Naive thymus-derived CD4-positive, alpha-beta T cell (primary cell): ENCODE measurements around the gene CUEDC1. TPM values are rescaled to one million over a fixed set of nuclear protein-coding genes. Genes with fewer than 3 reads are reported as not detected.

ENCODE experiments used
- ATAC-seq: fragments of 150-1000 bp; cut with Tn5 transposase; 2 replicates; pipeline ENCODE4 v1.10.0; 2021; ENCODE audit warnings: mild to moderate bottlenecking, moderate library complexity
- CTCF ChIA-PET: fragments of 350-600 bp; sonication (Branson Sonifier 250); formaldehyde crosslinking; loops from one replicate; lab custom pipeline; 2021; ENCODE audit warnings: antibody characterized with exemption; lab: Charles Lee
- POLR2A ChIA-PET: fragments of 350-600 bp; sonication (Branson Sonifier 250); formaldehyde crosslinking; loops from one replicate; lab custom pipeline; 2021; ENCODE audit warnings: antibody characterized with exemption, inconsistent platforms; lab: Charles Lee
- DNase-seq, 9 donors: peaks; one replicate each; pipeline versions ENCODE4 v3.0.0 to v3.0.0-alpha.2; 2020 to 2022; ENCODE audit warnings: mixed read lengths in 1 of 9
- H3K27ac ChIP-seq: one replicate; pipeline ENCODE4 v1.7.0; 2013; ENCODE audit warnings: mild to moderate bottlenecking, low read depth, low read length, moderate library complexity
- H3K27me3 ChIP-seq, 2 donors: one replicate each; pipeline ENCODE4 v1.7.0; 2013; ENCODE audit warnings: low read length in 2 of 2, mild to moderate bottlenecking in 2 of 2, moderate library complexity in 2 of 2; ENCODE audit not compliant: control insufficient read depth in 2 of 2, insufficient read depth in 2 of 2
- H3K36me3 ChIP-seq, 3 experiments: 1 replicate in 2 of 3; 2 replicates in 1 of 3; pipeline ENCODE4 v1.7.0; 2013; ENCODE audit warnings: low read length in 3 of 3, mild to moderate bottlenecking in 3 of 3, moderate library complexity in 1 of 3; ENCODE audit not compliant: insufficient read depth in 3 of 3, control insufficient read depth in 2 of 3
- H3K4me1 ChIP-seq, 2 donors: one replicate each; pipeline ENCODE4 v1.7.0; 2013; ENCODE audit warnings: low read length in 2 of 2, mild to moderate bottlenecking in 2 of 2, moderate library complexity in 1 of 2; ENCODE audit not compliant: control insufficient read depth in 2 of 2, insufficient read depth in 2 of 2
- H3K4me3 ChIP-seq: 2 replicates; pipeline ENCODE4 v1.7.0; 2013; ENCODE audit warnings: mild to moderate bottlenecking, low read length
- H3K9me3 ChIP-seq, 3 experiments: 1 replicate in 2 of 3; 2 replicates in 1 of 3; pipeline ENCODE4 v1.7.0; 2013; ENCODE audit warnings: low read length in 3 of 3; ENCODE audit not compliant: control insufficient read depth in 2 of 3
- H3K27ac Mint-ChIP-seq, 9 donors: one replicate each; pipeline ENCODE4 v1.8.0; 2020 to 2022; ENCODE audit warnings: mixed read lengths in 9 of 9, mild to moderate bottlenecking in 8 of 9, moderate library complexity in 5 of 9, inconsistent platforms in 2 of 9
- H3K27me3 Mint-ChIP-seq, 5 donors: one replicate each; pipeline ENCODE4 v1.8.0; 2021 to 2022; ENCODE audit warnings: mixed read lengths in 5 of 5, mild to moderate bottlenecking in 1 of 5
- H3K36me3 Mint-ChIP-seq, 5 donors: one replicate each; pipeline ENCODE4 v1.8.0; 2020 to 2022; ENCODE audit warnings: mixed read lengths in 5 of 5, mild to moderate bottlenecking in 3 of 5, inconsistent platforms in 1 of 5
- H3K4me1 Mint-ChIP-seq, 7 donors: one replicate each; pipeline ENCODE4 v1.8.0; 2020 to 2022; ENCODE audit warnings: mixed read lengths in 7 of 7, mild to moderate bottlenecking in 3 of 7, inconsistent platforms in 1 of 7
- H3K4me3 Mint-ChIP-seq, 10 donors: one replicate each; pipeline ENCODE4 v1.8.0; 2020 to 2022; ENCODE audit warnings: mild to moderate bottlenecking in 10 of 10, mixed read lengths in 10 of 10, moderate library complexity in 6 of 10, inconsistent platforms in 2 of 10
- H3K9me3 Mint-ChIP-seq, 11 donors: one replicate each; pipeline ENCODE4 v1.8.0; 2020 to 2022; ENCODE audit warnings: mixed read lengths in 11 of 11, mild to moderate bottlenecking in 4 of 11, inconsistent platforms in 1 of 11, moderate library complexity in 1 of 11
- intact Hi-C, 2 donors: fragments of 100-400 bp; cut with micrococcal nuclease; formaldehyde crosslinking; loops; one replicate each; pipeline ENCODE4 v1.15.1; 2023
- polyA plus RNA-seq, 2 donors: library from polyadenylated mRNA; unstranded; fragments of 300-500 nt; fragmentation: Illumina TruSeq; gene quantifications; one replicate each; pipeline ENCODE4 v1.2.3, GENCODE V29; 2021
- total RNA-seq, 6 experiments: library from RNA in 5 of 6; stranded (reverse) in 5 of 6; gene quantifications; 1 replicate in 5 of 6; 2 replicates in 1 of 6; pipeline ENCODE4 v1.2.3 and lab custom pipeline; 2021 to 2026

The CUEDC1 gene
- total and polyA plus RNA-seq, 7 experiments from 2014 or later: 0.10 to 7.7 (median 1.0) TPM; not detected in 2

GRCh38 chr17:57870283-57870635 is 85.0 kb downstream of the CUEDC1 start:
- Mint-ChIP-seq H3K27ac (no peak overlapping the region), H3K4me3 (no peak overlapping the region), H3K9me3 (no peaks in the 10 kb centered on the region), H3K27me3 (peaks cover 5 to 20% (median 14%) of the 10 kb centered on the region in 5 donors), H3K36me3 (no peaks in the 10 kb centered on the region), H3K4me1 (peaks cover 11 to 33% (median 26%) of the 10 kb centered on the region in 7 donors)
- Histone ChIP-seq H3K36me3 (no peaks in the 10 kb centered on the region), H3K4me1 (peaks cover 0 to 29% of the 10 kb centered on the region in 2 donors), H3K4me3 (no peak overlapping the region), H3K27ac (no peak overlapping the region), H3K9me3 (no peaks in the 10 kb centered on the region), H3K27me3 (no peaks in the 10 kb centered on the region)
- no peak for ATAC-seq
- no peak for DNase-seq
- CTCF ChIA-PET: interaction anchor here (0.6 to 2.1 kb wide), 2 partner anchors 94 to 129 kb away, joined by 4 to 8 read pairs; no protein-coding TSS in a partner anchor
- intact Hi-C loops: no loop called here
- POLR2A ChIA-PET: interaction anchor here (0.5 to 0.6 kb wide), 2 partner anchors 187 to 1069 kb away, joined by 3 read pairs; no protein-coding TSS in a partner anchor

DNA sequence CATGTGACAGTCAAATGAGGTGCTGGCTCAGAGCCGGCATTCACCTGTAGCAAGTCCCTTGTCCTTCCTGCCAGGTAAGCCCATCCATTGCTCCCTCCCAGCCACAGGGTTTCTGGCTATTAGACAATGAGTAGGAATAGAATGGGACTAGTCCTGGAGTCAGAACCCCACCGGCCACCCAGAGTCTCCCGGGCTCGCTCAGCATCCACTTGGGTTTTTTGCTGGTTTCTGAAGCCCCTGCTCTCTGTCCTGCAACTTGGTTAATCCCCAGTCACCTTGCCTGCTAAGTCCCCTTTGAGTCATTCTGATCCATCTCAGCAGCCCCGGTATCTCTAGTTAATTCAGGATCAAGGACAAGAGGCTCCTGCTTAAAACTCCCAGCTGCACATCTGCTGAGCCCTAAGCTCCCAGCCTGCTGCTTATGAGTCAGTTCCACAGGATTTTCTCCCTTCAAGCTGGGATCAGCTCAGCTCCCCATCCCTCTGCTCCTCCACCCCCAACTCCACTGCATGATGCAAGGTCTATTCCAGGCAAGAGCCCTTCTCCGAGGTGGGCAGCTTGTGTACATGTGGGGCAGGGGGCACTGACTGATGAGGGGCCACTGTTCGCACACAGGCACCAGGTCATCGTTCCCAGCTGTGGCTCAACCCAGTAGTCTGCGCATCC is 85.5 kb downstream of the CUEDC1 start:
- no peaks in the 10 kb centered on the region for H3K9me3 Mint-ChIP-seq
- ChIA-PET POLR2A (interaction anchor here (0.5 to 0.6 kb wide), 2 partner anchors 187 to 1070 kb away, joined by 3 read pairs; no protein-coding TSS in a partner anchor), CTCF (interaction anchor here (0.6 to 2.1 kb wide), 3 partner anchors 9 to 129 kb away, joined by 4 to 8 read pairs (median 4); no protein-coding TSS in a partner anchor)
- DNase-seq (no peak), ATAC-seq (no peak)
- H3K36me3 ChIP-seq: no peaks in the 10 kb centered on the region
- H3K27me3 Mint-ChIP-seq: peaks cover 5 to 18% (median 14%) of the 10 kb centered on the region in 5 donors
- H3K27ac Mint-ChIP-seq: no peak overlapping the region
- H3K4me1 Mint-ChIP-seq: peaks cover 11 to 29% (median 26%) of the 10 kb centered on the region in 7 donors
- no peak overlapping the region for H3K4me3 ChIP-seq
- H3K27me3 ChIP-seq: no peaks in the 10 kb centered on the region
- H3K4me3 Mint-ChIP-seq: no peak overlapping the region
- H3K9me3 ChIP-seq: no peaks in the 10 kb centered on the region
- H3K27ac ChIP-seq: no peak overlapping the region
- peaks cover 0 to 25% of the 10 kb centered on the region in 2 donors for H3K4me1 ChIP-seq
- no peaks in the 10 kb centered on the region for H3K36me3 Mint-ChIP-seq
- intact Hi-C loops: no loop called here

GRCh38 chr17:57868910-57869616 is 86.1 kb downstream of the CUEDC1 start:
- Histone ChIP-seq H3K36me3 (no peaks in the 10 kb centered on the region), H3K27ac (no peak overlapping the region), H3K4me3 (no peak overlapping the region), H3K4me1 (peaks cover 0 to 19% of the 10 kb centered on the region in 2 donors), H3K9me3 (no peaks in the 10 kb centered on the region), H3K27me3 (no peaks in the 10 kb centered on the region)
- peaks cover 11 to 25% (median 22%) of the 10 kb centered on the region in 7 donors for H3K4me1 Mint-ChIP-seq
- no peak for ATAC-seq
- H3K27ac Mint-ChIP-seq: no peak overlapping the region
- H3K9me3 Mint-ChIP-seq: no peaks in the 10 kb centered on the region
- no peak overlapping the region for H3K4me3 Mint-ChIP-seq
- H3K36me3 Mint-ChIP-seq: no peaks in the 10 kb centered on the region
- no peak for DNase-seq
- ChIA-PET CTCF (interaction anchor here (1.6 to 2.1 kb wide), 2 partner anchors 9 to 130 kb away, joined by 4 to 8 read pairs; no protein-coding TSS in a partner anchor), POLR2A (no interaction called here)
- H3K27me3 Mint-ChIP-seq: peaks cover 4 to 18% (median 11%) of the 10 kb centered on the region in 5 donors
- intact Hi-C loops: no loop called here

- H3K4me3 ChIP-seq: no peak overlapping the region
- H3K27ac ChIP-seq: no peak overlapping the region
- POLR2A ChIA-PET: no interaction called here
- H3K36me3 ChIP-seq: no peaks in the 10 kb centered on the region
- no peaks in the 10 kb centered on the region for H3K9me3 Mint-ChIP-seq
- no peaks in the 10 kb centered on the region for H3K27me3 ChIP-seq
- CTCF ChIA-PET: interaction anchor here (1.6 to 2.0 kb wide), 2 partner anchors 8 to 10 kb away, joined by 4 to 5 read pairs; no protein-coding TSS in a partner anchor
- DNase-seq (peak in 1 of 9 donors; percentile 11), ATAC-seq (peak; percentile 89)
- H3K27ac Mint-ChIP-seq: peak overlapping the region in 2 of 9 donors; percentile 58 to 59
- H3K4me1 Mint-ChIP-seq: peaks cover 11 to 19% (median 15%) of the 10 kb centered on the region in 7 donors
- H3K27me3 Mint-ChIP-seq: peaks cover 0 to 21% (median 6%) of the 10 kb centered on the region in 5 donors
- intact Hi-C loops: no loop called here
- H3K4me3 Mint-ChIP-seq: peak overlapping the region in 2 of 10 donors; percentile 32 to 74
- H3K9me3 ChIP-seq: no peaks in the 10 kb centered on the region
- H3K4me1 ChIP-seq: peaks cover 0 to 12% of the 10 kb centered on the region in 2 donors
- no peaks in the 10 kb centered on the region for H3K36me3 Mint-ChIP-seq
These were observed 87.0 kb downstream of the CUEDC1 start for GRCh38 chr17:57868007-57868909.

- Mint-ChIP-seq H3K4me1 (peaks cover 9 to 13% (median 12%) of the 10 kb centered on the region in 7 donors), H3K36me3 (no peaks in the 10 kb centered on the region), H3K4me3 (no peak overlapping the region), H3K9me3 (no peaks in the 10 kb centered on the region), H3K27me3 (peaks cover 0 to 32% (median 0%) of the 10 kb centered on the region in 5 donors), H3K27ac (peak overlapping the region in 1 of 9 donors; percentile 29)
- DNase-seq: no peak
- intact Hi-C loops: no loop called here
- no peak for ATAC-seq
- POLR2A ChIA-PET: interaction anchor here (0.5 to 1.1 kb wide), 2 partner anchors 16 to 79 kb away, joined by 3 read pairs; no protein-coding TSS in a partner anchor
- Histone ChIP-seq H3K4me1 (peaks cover 0 to 10% of the 10 kb centered on the region in 2 donors), H3K36me3 (no peaks in the 10 kb centered on the region), H3K9me3 (no peaks in the 10 kb centered on the region), H3K4me3 (no peak overlapping the region), H3K27ac (no peak overlapping the region), H3K27me3 (no peaks in the 10 kb centered on the region)
- CTCF ChIA-PET: interaction anchor here (2.0 kb wide), 1 partner anchor 8 kb away, joined by 5 read pairs; no protein-coding TSS in a partner anchor
These were observed 88.1 kb downstream of the CUEDC1 start for GRCh38 chr17:57867126-57867525.

GRCh38 chr17:57866723-57867122 is 88.5 kb downstream of the CUEDC1 start:
- ChIA-PET CTCF (interaction anchor here (2.0 kb wide), 1 partner anchor 8 kb away, joined by 5 read pairs; no protein-coding TSS in a partner anchor), POLR2A (interaction anchor here (0.5 to 1.1 kb wide), 2 partner anchors 15 to 79 kb away, joined by 3 read pairs; no protein-coding TSS in a partner anchor)
- Mint-ChIP-seq H3K27me3 (peaks cover 0 to 34% (median 0%) of the 10 kb centered on the region in 5 donors), H3K27ac (no peak overlapping the region), H3K36me3 (no peaks in the 10 kb centered on the region), H3K4me1 (peaks cover 9 to 14% (median 13%) of the 10 kb centered on the region in 7 donors), H3K4me3 (no peak overlapping the region), H3K9me3 (no peaks in the 10 kb centered on the region)
- H3K27me3 ChIP-seq: no peaks in the 10 kb centered on the region
- no peak overlapping the region for H3K4me3 ChIP-seq
- H3K4me1 ChIP-seq: peaks cover 0 to 10% of the 10 kb centered on the region in 2 donors
- intact Hi-C loops: no loop called here
- no peak overlapping the region for H3K27ac ChIP-seq
- no peak for DNase-seq
- H3K36me3 ChIP-seq: no peaks in the 10 kb centered on the region
- H3K9me3 ChIP-seq: no peaks in the 10 kb centered on the region
- ATAC-seq: no peak
